Uterine smooth muscle cell (primary cell): Measurements from ENCODE around the gene ZNF132. TPM values are rescaled to one million over a fixed set of nuclear protein-coding genes. Genes with fewer than 3 reads are reported as not detected.

Source experiments
- total RNA-seq: library from RNA; depleted of rRNA; stranded (reverse); fragments of >200 nt; gene quantifications from 2 replicates; pipeline ENCODE4 v1.2.3, GENCODE V29; 2014

The ZNF132 gene
- total RNA-seq = 9.2 and 10.6 TPM in 2 replicates

DNA sequence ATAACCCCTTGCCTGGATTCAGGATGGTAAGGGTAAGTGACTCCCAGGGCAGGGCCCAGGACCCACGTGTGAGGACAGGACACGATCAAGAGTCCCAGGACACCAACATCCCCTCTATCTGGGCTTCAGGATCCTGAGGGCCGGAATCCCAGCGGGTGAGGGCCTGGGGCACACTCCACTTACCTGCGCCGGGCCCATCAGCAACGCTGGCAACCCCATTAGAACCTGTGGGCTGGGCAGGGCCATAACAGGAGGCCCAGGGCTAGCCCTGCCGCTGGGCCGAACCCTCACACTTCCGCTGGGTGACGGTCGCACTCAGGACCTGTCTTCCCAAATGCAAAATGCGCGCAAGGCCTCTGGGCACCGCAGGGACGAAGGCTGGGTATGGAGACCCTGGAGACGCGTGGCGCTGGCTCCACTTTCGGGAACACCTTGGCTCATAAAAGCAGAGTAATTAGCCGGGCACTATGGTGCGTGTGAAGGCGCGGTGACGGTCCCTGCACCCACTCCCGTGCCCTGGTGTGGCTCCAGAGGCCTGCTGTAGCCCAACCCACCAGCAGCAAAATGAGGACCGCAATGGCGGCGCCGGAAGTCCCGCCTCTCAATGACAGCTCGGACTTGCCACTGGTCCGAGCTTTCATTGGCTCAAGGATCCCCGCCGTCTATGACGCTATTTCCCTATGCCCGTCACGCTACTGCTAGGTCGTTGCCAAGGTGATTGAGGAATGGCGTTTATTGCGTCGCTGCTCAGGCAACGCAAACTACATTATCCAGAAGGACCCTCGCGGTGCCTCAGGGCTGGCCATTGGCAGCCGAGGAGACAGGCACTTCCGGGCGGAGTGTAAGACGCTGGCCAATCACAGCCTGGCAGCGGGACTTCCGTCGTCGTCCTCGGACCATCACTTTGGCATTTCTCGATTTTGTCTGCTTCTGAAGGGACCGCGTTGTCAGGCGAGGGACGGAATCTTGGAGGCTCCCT is at the start of gene ZNF132:
TSS of gene ZNF132 (minus strand) at position 578 of the 979 bp plus-strand sequence. CDS start at position 246, 332 bp downstream.

DNA sequence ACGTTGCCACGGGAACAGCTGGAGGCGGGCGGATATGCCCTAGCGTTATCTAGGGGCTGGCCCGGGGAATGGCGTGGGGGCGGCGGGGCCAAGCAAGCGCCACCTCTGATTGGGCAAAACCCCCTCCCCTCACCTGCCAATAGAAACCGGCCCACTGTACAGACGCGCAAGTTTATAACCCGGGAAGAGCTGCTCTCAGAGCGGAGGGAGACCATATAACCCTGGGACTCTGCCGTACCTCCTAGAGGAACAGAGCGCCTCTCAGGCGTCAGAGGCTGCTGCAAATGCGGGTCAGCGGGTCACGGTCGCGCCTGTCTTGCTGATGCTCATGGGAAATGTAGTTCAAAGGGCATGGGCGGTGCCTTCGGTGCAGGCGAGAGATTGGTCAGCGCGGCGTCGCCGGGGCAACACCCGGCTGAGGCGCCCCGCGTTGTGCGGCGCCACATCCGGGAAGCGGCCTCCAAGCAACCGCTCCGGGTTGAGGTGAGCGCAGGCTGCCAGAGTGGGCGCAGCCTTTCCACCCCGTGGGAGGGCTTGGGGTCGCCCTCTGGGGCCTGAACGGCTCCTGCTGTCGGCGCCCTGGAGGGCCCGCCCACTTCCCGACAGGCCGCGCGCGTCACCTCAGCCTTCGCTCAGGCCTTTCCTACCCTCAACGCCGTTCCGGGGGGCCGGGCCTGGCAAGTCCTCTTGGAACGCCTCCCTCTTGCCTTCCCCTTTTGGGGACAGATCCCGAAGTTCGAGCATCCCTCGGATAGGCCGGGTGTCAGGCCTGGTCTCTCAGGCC is 36.0 kb upstream of the ZNF132 start, which contains the start of gene ZNF446:
TSS of gene ZNF446 (plus strand) at position 639 of the 784 bp plus-strand sequence. CDS start 867 bp downstream, outside the sequence.

GRCh38 chr19:58466760-58467589 is 27.0 kb upstream of the ZNF132 start, which contains the start of gene ZNF324:
Gene ZNF324 (plus strand): TSS chr19:58467080. CDS start chr19:58469186, 2,106 bp downstream.

GRCh38 chr19:58451358-58452101 is 11.6 kb upstream of the ZNF132 start, which contains the start of gene ZNF324B:
Gene ZNF324B (plus strand): TSS chr19:58451622. CDS start chr19:58453702, 2,080 bp downstream.

DNA sequence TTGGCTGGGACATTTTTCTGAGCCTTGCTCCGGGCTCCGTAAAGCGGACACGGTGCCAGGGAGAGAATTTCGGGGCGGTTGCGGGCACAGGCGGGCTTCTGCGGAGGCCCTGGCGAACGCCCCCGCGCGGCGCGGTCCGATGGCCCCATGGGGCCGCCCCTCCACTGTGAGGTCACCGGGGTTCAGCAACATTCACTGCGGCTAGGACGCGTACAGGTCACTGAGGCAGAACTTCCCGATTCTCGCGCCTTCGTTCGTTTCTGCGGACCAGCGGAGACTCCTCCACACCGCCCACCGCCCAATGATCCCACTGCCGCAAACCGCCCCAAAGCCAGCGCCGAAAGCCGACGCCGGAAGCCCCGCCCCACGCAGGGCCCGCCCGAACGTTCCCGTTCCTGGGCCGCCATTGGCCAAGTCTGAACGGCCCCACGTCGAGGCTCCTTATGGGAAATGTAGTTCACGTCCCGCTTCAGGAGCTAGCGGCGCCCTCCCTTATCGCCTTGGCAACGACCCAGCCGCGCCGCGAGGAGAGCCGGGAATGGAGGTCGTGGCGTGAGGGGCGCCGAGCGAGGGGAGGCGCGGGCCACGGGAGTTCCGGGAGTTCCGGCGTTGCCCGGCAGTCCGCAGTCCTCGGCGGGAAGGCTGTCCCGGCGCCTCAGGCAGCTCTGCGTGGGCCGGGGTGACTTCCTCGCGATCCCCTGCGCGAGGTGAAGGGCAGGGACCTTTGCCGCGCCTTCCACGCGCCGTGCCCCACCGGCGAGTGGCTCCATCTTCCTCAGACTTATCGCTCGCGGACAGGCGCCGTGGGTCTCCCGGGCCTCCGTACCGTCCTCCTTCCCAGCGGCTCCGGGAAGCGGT is 31.6 kb downstream of the ZNF132 start, which contains the start of gene ZNF584:
TSS of gene ZNF584 (plus strand) at position 498 of the 858 bp plus-strand sequence. CDS start 499 bp downstream, outside the sequence.

DNA sequence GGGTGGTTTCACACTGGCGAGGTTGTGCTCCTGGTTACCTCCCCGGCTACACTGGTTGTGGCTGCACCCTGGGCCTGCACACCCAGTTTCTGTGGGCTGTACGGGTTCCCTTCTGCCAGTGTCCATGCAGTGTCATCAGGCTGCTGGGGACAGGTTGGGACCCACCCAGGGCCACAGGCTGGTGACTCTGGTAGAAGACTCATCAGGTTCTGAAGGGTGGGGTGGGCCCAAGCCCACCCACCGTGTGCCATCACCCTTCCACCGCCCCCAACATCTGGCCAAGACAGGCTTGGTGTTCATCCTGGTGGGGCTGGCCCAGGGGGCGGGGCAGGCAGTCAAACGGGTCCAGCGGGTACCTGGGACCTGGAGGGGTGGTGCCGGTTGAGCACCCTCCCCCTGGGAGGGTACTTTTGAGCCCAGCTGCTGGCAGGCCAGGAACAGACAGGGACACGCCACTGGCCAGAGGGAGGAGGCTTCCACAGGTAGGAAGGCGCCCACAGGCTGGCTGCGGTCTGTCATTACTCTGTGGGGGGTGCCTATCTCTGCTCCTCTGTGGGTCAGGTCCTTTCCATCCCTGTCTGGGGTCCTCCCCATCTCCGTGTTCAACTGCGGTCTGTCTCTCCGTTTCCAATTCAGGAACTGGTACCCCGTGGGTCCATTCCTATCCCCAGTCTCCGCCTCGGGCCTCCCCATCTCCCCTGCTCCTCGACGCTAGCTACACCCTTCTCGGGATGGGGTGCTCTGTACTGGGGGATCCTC is 44.6 kb downstream of the ZNF132 start, which contains the start of gene RNF225:
TSS of gene RNF225 (plus strand) at position 437 of the 759 bp plus-strand sequence. CDS start 434 bp downstream, outside the sequence.

GRCh38 chr19:58386576-58387337 is 53.2 kb downstream of the ZNF132 start, which contains the start of gene RPS5:
Gene RPS5 (plus strand): TSS chr19:58387269. CDS start chr19:58388138, 869 bp downstream.

Other genes starting within 250 kb of the ZNF132 start
- 37.5 and 44.8 TPM in 2 replicates for gene ZNF544, start 211.2 kb downstream of the ZNF132 start, total RNA-seq
- gene ZNF8, start 161.2 kb downstream of the ZNF132 start, total RNA-seq = 3.4 and 4.2 TPM in 2 replicates
- 32.6 and 37.5 TPM in 2 replicates for gene ERVK3-1, start 134.8 kb downstream of the ZNF132 start, total RNA-seq
- 3.1 and 3.2 TPM in 2 replicates for gene ZSCAN22, start 113.2 kb downstream of the ZNF132 start, total RNA-seq
- 10.4 and 16.0 TPM in 2 replicates for gene A1BG, start 86.7 kb downstream of the ZNF132 start, total RNA-seq
- 0.89 and 1.4 TPM in 2 replicates for gene ZNF497, start 77.4 kb downstream of the ZNF132 start, total RNA-seq
- 3.1 and 3.5 TPM in 2 replicates for gene ZNF837, start 59.1 kb downstream of the ZNF132 start, total RNA-seq
- 1,967 and 1,989 TPM in 2 replicates for gene RPS5, start 52.9 kb downstream of the ZNF132 start, total RNA-seq
- 0.37 TPM in 1 of 2 replicates, not detected in the other for gene RNF225, start 44.5 kb downstream of the ZNF132 start, total RNA-seq
- 16.7 and 18.0 TPM in 2 replicates for gene ZNF584, start 31.5 kb downstream of the ZNF132 start, total RNA-seq
- gene ZNF324B, start 11.5 kb upstream of the ZNF132 start, total RNA-seq = 10.0 and 12.1 TPM in 2 replicates
- gene ZNF324, start 26.9 kb upstream of the ZNF132 start, total RNA-seq = 15.9 and 17.0 TPM in 2 replicates
- 8.3 and 12.1 TPM in 2 replicates for gene ZNF446, start 36.2 kb upstream of the ZNF132 start, total RNA-seq
- gene SLC27A5, start 71.8 kb upstream of the ZNF132 start, total RNA-seq = 2.9 and 4.2 TPM in 2 replicates
- 7.7 and 8.0 TPM in 2 replicates for gene ZBTB45, start 79.7 kb upstream of the ZNF132 start, total RNA-seq
- gene TRIM28, start 103.9 kb upstream of the ZNF132 start, total RNA-seq = 265 and 355 TPM in 2 replicates
- 115 and 140 TPM in 2 replicates for gene CHMP2A, start 115.0 kb upstream of the ZNF132 start, total RNA-seq
- 60.9 and 92.1 TPM in 2 replicates for gene UBE2M, start 118.5 kb upstream of the ZNF132 start, total RNA-seq
- gene MZF1, start 133.2 kb upstream of the ZNF132 start, total RNA-seq = 13.8 and 19.1 TPM in 2 replicates